Chondrocyte (in vitro differentiated cells): Measurements from ENCODE around the gene ATP6V1G1. TPM values are rescaled to one million over a fixed set of nuclear protein-coding genes. Genes with fewer than 3 reads are reported as not detected.
A peak's percentile ranks its signal among the peaks of the same experiment; 100 is the strongest.

ENCODE experiments used
- DNase-seq: peaks from one replicate; pipeline ENCODE4 v3.0.0; 2021; ENCODE audit warnings: mixed read lengths, low spot score
- H3K27ac Mint-ChIP-seq: one replicate; pipeline ENCODE4 v1.8.0; 2021; ENCODE audit warnings: mild to moderate bottlenecking, moderate library complexity, mixed read lengths; ENCODE audit not compliant: unreplicated experiment
- H3K27me3 Mint-ChIP-seq: 2 replicates; pipeline ENCODE4 v1.8.0; 2021; ENCODE audit warnings: low read depth, mixed read lengths
- H3K36me3 Mint-ChIP-seq: 2 replicates; pipeline ENCODE4 v1.8.0; 2021; ENCODE audit warnings: low read depth, mixed read lengths
- H3K4me1 Mint-ChIP-seq: 2 replicates; pipeline ENCODE4 v1.8.0; 2021; ENCODE audit warnings: low read depth, mild to moderate bottlenecking, mixed read lengths
- H3K4me3 Mint-ChIP-seq: one replicate; pipeline ENCODE4 v1.8.0; 2021; ENCODE audit warnings: mild to moderate bottlenecking, moderate library complexity, mixed read lengths; ENCODE audit not compliant: unreplicated experiment
- H3K9me3 Mint-ChIP-seq: 2 replicates; pipeline ENCODE4 v1.8.0; 2021; ENCODE audit warnings: low read depth, mixed read lengths
- total RNA-seq: library from RNA; stranded (reverse); gene quantifications from 3 replicates; pipeline ENCODE4 v1.2.1, GENCODE V29; 2021
- TF ChIP-seq, protein P1 (sequence below): fragments of 200-600 bp; sonication (generic); IDR thresholded peaks from 2 replicates; pipeline ENCODE4 v1.5.0; 2021; ENCODE audit warnings: antibody characterized with exemption, mild to moderate bottlenecking, moderate library complexity

Gene ATP6V1G1
- total RNA-seq, 1 donor from 2014 or later = 135 TPM

- H3K27ac Mint-ChIP-seq = no peak overlapping the region
- H3K36me3 Mint-ChIP-seq = peaks cover 27% of the 10 kb centered on the region
- H3K27me3 Mint-ChIP-seq = no peaks in the 10 kb centered on the region
- H3K4me1 Mint-ChIP-seq = peaks cover 26% of the 10 kb centered on the region
- peaks cover 8% of the 10 kb centered on the region for H3K9me3 Mint-ChIP-seq
- DNase-seq = no peak
- TF ChIP-seq, protein P1, sequence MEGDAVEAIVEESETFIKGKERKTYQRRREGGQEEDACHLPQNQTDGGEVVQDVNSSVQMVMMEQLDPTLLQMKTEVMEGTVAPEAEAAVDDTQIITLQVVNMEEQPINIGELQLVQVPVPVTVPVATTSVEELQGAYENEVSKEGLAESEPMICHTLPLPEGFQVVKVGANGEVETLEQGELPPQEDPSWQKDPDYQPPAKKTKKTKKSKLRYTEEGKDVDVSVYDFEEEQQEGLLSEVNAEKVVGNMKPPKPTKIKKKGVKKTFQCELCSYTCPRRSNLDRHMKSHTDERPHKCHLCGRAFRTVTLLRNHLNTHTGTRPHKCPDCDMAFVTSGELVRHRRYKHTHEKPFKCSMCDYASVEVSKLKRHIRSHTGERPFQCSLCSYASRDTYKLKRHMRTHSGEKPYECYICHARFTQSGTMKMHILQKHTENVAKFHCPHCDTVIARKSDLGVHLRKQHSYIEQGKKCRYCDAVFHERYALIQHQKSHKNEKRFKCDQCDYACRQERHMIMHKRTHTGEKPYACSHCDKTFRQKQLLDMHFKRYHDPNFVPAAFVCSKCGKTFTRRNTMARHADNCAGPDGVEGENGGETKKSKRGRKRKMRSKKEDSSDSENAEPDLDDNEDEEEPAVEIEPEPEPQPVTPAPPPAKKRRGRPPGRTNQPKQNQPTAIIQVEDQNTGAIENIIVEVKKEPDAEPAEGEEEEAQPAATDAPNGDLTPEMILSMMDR = no peak
- H3K4me3 Mint-ChIP-seq = no peak overlapping the region
These were observed 15.1 kb downstream of the ATP6V1G1 start for GRCh38 chr9:114602620-114603019.

- Mint-ChIP-seq H3K4me3 (no peak overlapping the region), H3K36me3 (peaks cover 24% of the 10 kb centered on the region), H3K27me3 (no peaks in the 10 kb centered on the region), H3K27ac (no peak overlapping the region), H3K4me1 (peaks cover 31% of the 10 kb centered on the region), H3K9me3 (peaks cover 8% of the 10 kb centered on the region)
- no peak for DNase-seq
- TF ChIP-seq, protein P1 = no peak
These were observed 15.7 kb downstream of the ATP6V1G1 start for GRCh38 chr9:114603248-114603647.

DNA sequence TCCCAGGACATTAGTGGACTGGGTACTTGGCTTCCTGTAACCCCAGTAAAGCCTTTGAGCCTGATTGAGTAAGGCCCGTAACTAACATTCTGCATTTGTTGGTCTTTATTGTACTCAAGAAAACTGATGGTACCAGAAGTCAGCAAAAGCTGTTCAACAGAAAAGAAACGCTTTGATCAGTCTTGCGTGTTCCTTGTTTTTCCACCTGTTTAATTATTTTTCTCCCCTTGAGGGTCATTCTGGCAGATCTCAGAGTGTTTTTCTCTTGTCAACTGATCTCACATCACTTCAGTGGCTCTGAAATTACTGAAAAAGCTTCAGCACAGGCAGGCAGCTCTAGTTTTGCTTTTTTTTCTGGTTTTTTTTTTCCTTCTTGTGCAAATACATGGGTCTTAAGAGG lies 17.4 kb downstream of the ATP6V1G1 start:
- DNase-seq = no peak
- TF ChIP-seq, protein P1 = no peak
- H3K4me1 Mint-ChIP-seq = peaks cover 34% of the 10 kb centered on the region
- H3K9me3 Mint-ChIP-seq = peaks cover 8% of the 10 kb centered on the region
- no peak overlapping the region for H3K4me3 Mint-ChIP-seq
- H3K36me3 Mint-ChIP-seq = peaks cover 10% of the 10 kb centered on the region
- peak overlapping the region; percentile 2 for H3K27ac Mint-ChIP-seq
- no peaks in the 10 kb centered on the region for H3K27me3 Mint-ChIP-seq

DNA sequence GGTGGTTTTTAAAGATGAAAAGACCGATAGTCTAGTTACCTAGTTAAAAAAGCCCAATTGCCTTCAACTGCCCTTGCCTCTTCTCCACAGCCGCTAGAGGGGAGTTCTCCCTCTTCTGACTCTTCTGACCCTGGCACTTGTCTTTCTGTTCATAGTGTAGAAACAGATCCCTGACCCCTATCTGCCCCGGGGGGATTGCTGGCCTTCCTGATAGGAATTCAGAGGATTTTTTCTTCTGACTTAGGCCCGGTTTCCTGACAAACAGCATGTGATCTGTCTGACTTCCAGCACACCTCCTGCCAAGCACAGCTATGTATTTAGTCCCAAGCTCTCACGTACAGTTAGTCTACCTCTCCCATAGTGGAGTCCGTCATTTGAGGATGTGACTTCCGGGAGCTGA lies 18.5 kb downstream of the ATP6V1G1 start:
- TF ChIP-seq, protein P1 = peak; percentile 14
- Mint-ChIP-seq H3K36me3 (peaks cover 7% of the 10 kb centered on the region), H3K27me3 (no peaks in the 10 kb centered on the region), H3K4me1 (peaks cover 41% of the 10 kb centered on the region), H3K4me3 (no peak overlapping the region), H3K27ac (peak overlapping the region; percentile 84), H3K9me3 (peaks cover 8% of the 10 kb centered on the region)
- no peak for DNase-seq

- Mint-ChIP-seq H3K27ac (peak overlapping the region; percentile 84), H3K4me3 (no peak overlapping the region), H3K9me3 (peaks cover 3% of the 10 kb centered on the region), H3K27me3 (no peaks in the 10 kb centered on the region), H3K36me3 (peaks cover 3% of the 10 kb centered on the region), H3K4me1 (peaks cover 41% of the 10 kb centered on the region)
- no peak for DNase-seq
- TF ChIP-seq, protein P1 = no peak
These were observed 19.1 kb downstream of the ATP6V1G1 start for GRCh38 chr9:114606597-114607207.
